ENCODE data around the gene C1S. TPM values are rescaled to one million over a fixed set of nuclear protein-coding genes. Genes with fewer than 3 reads are reported as not detected.

The C1S gene
- total and polyA plus RNA-seq, 9 of the 15 experiments (the other 6 are each of a cell fraction or from before 2014, with no cell fraction given) = 0.08 to 0.84 (median 0.27) TPM

DNA sequence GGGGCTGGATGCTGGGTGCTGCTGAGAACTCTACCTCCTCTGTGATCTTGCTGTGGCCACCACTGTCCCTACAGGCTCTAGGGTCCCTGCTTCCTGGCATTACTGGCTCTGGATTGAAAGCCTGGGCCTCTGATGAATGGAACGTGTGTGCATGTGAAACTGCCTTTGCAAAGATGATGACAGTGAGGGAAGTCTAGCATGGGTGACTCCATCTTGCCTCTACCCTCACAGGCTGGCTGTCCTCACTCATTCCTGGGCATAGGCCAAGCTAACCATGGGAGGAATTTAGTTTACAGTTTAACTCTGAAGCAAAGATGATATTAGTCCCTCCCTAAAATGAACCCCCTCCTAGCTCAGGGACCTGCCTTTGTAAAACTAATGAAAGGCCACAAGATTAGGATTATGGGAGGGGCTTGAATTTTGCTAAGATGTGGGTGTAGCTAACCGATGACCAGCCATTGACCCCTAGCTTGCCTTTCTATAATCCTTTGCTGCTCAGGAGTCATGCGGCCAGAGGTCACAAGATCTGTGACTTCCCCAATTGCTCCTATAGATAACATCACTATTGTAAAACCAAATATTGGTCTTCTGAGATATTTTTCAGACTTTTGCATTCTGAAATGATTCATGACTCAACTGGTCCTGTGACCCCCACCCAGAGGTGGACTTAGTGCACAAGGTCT is 2.2 kb upstream of the C1S start (continued):
- TF ChIP-seq, protein P1, sequence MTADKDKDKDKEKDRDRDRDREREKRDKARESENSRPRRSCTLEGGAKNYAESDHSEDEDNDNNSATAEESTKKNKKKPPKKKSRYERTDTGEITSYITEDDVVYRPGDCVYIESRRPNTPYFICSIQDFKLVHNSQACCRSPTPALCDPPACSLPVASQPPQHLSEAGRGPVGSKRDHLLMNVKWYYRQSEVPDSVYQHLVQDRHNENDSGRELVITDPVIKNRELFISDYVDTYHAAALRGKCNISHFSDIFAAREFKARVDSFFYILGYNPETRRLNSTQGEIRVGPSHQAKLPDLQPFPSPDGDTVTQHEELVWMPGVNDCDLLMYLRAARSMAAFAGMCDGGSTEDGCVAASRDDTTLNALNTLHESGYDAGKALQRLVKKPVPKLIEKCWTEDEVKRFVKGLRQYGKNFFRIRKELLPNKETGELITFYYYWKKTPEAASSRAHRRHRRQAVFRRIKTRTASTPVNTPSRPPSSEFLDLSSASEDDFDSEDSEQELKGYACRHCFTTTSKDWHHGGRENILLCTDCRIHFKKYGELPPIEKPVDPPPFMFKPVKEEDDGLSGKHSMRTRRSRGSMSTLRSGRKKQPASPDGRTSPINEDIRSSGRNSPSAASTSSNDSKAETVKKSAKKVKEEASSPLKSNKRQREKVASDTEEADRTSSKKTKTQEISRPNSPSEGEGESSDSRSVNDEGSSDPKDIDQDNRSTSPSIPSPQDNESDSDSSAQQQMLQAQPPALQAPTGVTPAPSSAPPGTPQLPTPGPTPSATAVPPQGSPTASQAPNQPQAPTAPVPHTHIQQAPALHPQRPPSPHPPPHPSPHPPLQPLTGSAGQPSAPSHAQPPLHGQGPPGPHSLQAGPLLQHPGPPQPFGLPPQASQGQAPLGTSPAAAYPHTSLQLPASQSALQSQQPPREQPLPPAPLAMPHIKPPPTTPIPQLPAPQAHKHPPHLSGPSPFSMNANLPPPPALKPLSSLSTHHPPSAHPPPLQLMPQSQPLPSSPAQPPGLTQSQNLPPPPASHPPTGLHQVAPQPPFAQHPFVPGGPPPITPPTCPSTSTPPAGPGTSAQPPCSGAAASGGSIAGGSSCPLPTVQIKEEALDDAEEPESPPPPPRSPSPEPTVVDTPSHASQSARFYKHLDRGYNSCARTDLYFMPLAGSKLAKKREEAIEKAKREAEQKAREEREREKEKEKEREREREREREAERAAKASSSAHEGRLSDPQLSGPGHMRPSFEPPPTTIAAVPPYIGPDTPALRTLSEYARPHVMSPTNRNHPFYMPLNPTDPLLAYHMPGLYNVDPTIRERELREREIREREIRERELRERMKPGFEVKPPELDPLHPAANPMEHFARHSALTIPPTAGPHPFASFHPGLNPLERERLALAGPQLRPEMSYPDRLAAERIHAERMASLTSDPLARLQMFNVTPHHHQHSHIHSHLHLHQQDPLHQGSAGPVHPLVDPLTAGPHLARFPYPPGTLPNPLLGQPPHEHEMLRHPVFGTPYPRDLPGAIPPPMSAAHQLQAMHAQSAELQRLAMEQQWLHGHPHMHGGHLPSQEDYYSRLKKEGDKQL (CRISPR knock-in tag; IDR thresholded peaks at IDR 0.05; ENCODE audit: borderline replicate concordance) = no peak
- TF ChIP-seq, protein P2, sequence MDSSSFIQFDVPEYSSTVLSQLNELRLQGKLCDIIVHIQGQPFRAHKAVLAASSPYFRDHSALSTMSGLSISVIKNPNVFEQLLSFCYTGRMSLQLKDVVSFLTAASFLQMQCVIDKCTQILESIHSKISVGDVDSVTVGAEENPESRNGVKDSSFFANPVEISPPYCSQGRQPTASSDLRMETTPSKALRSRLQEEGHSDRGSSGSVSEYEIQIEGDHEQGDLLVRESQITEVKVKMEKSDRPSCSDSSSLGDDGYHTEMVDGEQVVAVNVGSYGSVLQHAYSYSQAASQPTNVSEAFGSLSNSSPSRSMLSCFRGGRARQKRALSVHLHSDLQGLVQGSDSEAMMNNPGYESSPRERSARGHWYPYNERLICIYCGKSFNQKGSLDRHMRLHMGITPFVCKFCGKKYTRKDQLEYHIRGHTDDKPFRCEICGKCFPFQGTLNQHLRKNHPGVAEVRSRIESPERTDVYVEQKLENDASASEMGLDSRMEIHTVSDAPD (CRISPR knock-in tag; IDR thresholded peaks at IDR 0.05) = no peak
- TF ChIP-seq ZNF212 (CRISPR knock-in tag; IDR thresholded peaks at IDR 0.05) (no peak), ZNF551 (CRISPR knock-in tag; IDR thresholded peaks at IDR 0.05) (no peak), ZFP1 (CRISPR knock-in tag; IDR thresholded peaks at IDR 0.05) (peak; percentile 58; the same call in 1 of the 2 replicates), MTF1 (CRISPR knock-in tag; IDR thresholded peaks at IDR 0.05; ENCODE audit: borderline replicate concordance) (no peak; the same call in 1 of the 2 replicates), NR2C1 (IDR thresholded peaks at IDR 0.05) (peak; percentile 30; the same call in 1 of the 2 replicates), NR2C1 (tag; IDR thresholded peaks at IDR 0.05) (peak; percentile 81), PTBP1 (IDR thresholded peaks at IDR 0.05; ENCODE audit: low read depth, low read length) (no peak)
- TF ChIP-seq, protein P3, sequence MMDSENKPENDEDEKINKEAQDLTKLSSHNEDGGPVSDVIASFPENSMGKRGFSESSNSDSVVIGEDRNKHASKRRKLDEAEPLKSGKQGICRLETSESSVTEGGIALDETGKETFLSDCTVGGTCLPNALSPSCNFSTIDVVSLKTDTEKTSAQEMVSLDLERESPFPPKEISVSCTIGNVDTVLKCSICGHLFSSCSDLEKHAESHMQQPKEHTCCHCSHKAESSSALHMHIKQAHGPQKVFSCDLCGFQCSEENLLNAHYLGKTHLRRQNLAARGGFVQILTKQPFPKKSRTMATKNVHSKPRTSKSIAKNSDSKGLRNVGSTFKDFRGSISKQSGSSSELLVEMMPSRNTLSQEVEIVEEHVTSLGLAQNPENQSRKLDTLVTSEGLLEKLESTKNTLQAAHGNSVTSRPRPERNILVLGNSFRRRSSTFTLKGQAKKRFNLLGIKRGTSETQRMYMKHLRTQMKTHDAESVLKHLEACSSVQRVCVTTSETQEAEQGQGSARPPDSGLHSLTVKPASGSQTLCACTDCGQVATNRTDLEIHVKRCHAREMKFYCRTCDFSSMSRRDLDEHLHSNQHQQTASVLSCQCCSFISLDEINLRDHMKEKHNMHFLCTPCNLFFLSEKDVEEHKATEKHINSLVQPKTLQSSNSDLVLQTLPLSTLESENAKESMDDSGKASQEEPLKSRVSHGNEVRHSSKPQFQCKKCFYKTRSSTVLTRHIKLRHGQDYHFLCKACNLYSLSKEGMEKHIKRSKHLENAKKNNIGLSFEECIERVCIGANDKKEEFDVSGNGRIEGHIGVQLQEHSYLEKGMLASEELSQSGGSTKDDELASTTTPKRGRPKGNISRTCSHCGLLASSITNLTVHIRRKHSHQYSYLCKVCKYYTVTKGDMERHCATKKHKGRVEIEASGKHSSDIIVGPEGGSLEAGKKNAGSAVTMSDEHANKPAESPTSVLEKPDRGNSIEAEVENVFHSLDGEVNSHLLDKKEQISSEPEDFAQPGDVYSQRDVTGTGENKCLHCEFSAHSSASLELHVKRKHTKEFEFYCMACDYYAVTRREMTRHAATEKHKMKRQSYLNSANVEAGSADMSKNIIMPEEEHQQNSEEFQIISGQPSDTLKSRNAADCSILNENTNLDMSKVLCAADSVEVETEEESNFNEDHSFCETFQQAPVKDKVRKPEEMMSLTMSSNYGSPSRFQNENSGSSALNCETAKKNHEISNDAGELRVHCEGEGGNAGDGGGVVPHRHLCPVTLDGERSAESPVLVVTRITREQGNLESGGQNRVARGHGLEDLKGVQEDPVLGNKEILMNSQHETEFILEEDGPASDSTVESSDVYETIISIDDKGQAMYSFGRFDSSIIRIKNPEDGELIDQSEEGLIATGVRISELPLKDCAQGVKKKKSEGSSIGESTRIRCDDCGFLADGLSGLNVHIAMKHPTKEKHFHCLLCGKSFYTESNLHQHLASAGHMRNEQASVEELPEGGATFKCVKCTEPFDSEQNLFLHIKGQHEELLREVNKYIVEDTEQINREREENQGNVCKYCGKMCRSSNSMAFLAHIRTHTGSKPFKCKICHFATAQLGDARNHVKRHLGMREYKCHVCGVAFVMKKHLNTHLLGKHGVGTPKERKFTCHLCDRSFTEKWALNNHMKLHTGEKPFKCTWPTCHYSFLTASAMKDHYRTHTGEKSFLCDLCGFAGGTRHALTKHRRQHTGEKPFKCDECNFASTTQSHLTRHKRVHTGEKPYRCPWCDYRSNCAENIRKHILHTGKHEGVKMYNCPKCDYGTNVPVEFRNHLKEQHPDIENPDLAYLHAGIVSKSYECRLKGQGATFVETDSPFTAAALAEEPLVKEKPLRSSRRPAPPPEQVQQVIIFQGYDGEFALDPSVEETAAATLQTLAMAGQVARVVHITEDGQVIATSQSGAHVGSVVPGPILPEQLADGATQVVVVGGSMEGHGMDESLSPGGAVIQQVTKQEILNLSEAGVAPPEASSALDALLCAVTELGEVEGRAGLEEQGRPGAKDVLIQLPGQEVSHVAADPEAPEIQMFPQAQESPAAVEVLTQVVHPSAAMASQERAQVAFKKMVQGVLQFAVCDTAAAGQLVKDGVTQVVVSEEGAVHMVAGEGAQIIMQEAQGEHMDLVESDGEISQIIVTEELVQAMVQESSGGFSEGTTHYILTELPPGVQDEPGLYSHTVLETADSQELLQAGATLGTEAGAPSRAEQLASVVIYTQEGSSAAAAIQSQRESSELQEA (IDR thresholded peaks at IDR 0.05; ENCODE audit: low read depth) = no peak

All from K562 (cell line).